GM10266 (cell line): ENCODE data around the gene HIVEP3.

ENCODE experiments used
- DNase-seq: peaks from one replicate; pipeline ENCODE4 v3.0.0; 2012; ENCODE audit errors: extremely low spot score
- CTCF ChIP-seq: IDR thresholded peaks from 2 replicates; pipeline ENCODE4 v1.5.1; 2012; ENCODE audit warnings: mild to moderate bottlenecking, low read depth; ENCODE audit not compliant: control insufficient read depth, insufficient read depth; ENCODE audit errors: missing control alignments

HIVEP3 gene

GRCh38 chr1:41735631-41736260, 183.0 kb downstream of the HIVEP3 start:
- no peak for TF ChIP-seq CTCF
- DNase-seq = no peak

GRCh38 chr1:41735139-41735538, 183.6 kb downstream of the HIVEP3 start:
- DNase-seq = no peak
- TF ChIP-seq CTCF = no peak

GRCh38 chr1:41734201-41734970, 184.3 kb downstream of the HIVEP3 start:
- no peak for DNase-seq
- TF ChIP-seq CTCF = no peak

- TF ChIP-seq CTCF = no peak
- DNase-seq = no peak
Observed at GRCh38 chr1:41733725-41734124, 185.0 kb downstream of the HIVEP3 start.

- no peak for TF ChIP-seq CTCF
- no peak for DNase-seq
Observed at GRCh38 chr1:41733021-41733420, 185.7 kb downstream of the HIVEP3 start.

- DNase-seq = no peak
- TF ChIP-seq CTCF = no peak
Observed at GRCh38 chr1:41731516-41732030, 187.1 kb downstream of the HIVEP3 start.

GRCh38 chr1:41730806-41731205, 187.9 kb downstream of the HIVEP3 start:
- no peak for DNase-seq
- no peak for TF ChIP-seq CTCF
